OCI-LY1 (cell line): ENCODE data around the gene SPIN2A.

Experiments used
- EZH2 ChIP-seq: fragments of 200-600 bp; sonication (generic), shearing (Covaris generic); IDR thresholded peaks from 2 replicates; pipeline ENCODE4 v1.8.0; 2017; ENCODE audit warnings: borderline replicate concordance, mixed run types, mild to moderate bottlenecking, antibody characterized with exemption, low read length, moderate library complexity, mixed read lengths
- TF ChIP-seq, protein P1 (sequence below): fragments of 200-600 bp; sonication (generic), shearing (Covaris generic); IDR thresholded peaks from 2 replicates; pipeline ENCODE4 v1.5.1; 2017; ENCODE audit warnings: mild to moderate bottlenecking, antibody characterized with exemption, low read length, moderate library complexity, mixed read lengths

DNA sequence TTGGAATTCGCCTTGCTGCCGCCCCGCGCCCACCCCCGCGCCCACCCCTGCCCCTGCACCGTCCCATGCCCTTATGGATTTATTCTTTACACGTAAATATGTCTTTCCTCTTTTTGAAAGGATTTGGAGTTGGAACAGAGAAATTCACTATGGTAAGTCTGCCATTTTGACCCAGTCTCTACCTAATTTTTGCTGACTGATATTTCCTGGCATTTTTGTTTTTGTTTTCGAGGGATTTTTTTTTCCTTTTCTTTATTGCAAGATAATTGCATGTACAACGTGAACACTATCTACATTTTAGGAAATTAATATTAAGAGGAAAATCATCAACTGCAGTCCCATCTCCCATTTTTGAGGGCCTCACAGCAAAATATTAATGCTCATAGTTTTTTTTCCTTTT is 15.4 kb downstream of the SPIN2A start:
- TF ChIP-seq, protein P1, sequence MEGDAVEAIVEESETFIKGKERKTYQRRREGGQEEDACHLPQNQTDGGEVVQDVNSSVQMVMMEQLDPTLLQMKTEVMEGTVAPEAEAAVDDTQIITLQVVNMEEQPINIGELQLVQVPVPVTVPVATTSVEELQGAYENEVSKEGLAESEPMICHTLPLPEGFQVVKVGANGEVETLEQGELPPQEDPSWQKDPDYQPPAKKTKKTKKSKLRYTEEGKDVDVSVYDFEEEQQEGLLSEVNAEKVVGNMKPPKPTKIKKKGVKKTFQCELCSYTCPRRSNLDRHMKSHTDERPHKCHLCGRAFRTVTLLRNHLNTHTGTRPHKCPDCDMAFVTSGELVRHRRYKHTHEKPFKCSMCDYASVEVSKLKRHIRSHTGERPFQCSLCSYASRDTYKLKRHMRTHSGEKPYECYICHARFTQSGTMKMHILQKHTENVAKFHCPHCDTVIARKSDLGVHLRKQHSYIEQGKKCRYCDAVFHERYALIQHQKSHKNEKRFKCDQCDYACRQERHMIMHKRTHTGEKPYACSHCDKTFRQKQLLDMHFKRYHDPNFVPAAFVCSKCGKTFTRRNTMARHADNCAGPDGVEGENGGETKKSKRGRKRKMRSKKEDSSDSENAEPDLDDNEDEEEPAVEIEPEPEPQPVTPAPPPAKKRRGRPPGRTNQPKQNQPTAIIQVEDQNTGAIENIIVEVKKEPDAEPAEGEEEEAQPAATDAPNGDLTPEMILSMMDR = no peak
- no peak for TF ChIP-seq EZH2
